A673 (cell line): Measurements from ENCODE around the gene AURKA.

Source experiments
- CTCF ChIP-seq: fragments of 300-800, 200-600 bp; sonication (generic); conservative IDR thresholded peaks from 2 replicates; pipeline ENCODE4 v1.5.1; 2017; ENCODE audit warnings: low read depth, mild to moderate bottlenecking, antibody characterized with exemption, low read length, moderate library complexity, mixed read lengths
- EZH2 ChIP-seq: fragments of 200-600 bp; sonication (generic); IDR thresholded peaks from 2 replicates; pipeline ENCODE4 v1.6.1; 2017; ENCODE audit warnings: borderline replicate concordance, low read depth, mild to moderate bottlenecking, mixed read lengths, antibody characterized with exemption, low read length; ENCODE audit not compliant: poor library complexity, severe bottlenecking

DNA sequence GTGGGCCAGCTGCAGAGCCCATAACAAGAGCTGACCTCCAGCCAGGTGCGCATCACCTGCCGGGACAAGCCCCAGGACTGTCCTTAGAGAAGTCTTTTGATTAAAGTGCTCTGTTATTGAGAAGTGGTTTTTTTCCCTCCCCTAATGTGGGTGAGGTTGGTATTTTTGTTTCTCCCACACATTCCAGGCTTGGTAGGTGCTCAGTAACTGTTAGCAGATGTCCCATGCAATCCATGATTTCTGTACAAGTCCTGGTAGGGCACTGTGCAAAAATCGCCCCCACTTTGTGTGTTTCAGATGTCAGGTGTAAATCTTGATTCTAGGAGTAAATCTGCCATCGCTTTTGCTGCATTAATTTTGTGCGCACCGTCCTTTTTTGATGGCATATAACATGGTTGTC is 28.5 kb downstream of the AURKA start:
- no peak for TF ChIP-seq CTCF
- TF ChIP-seq EZH2 = no peak
